ENCODE measurements around the gene GRIK4.

DNA sequence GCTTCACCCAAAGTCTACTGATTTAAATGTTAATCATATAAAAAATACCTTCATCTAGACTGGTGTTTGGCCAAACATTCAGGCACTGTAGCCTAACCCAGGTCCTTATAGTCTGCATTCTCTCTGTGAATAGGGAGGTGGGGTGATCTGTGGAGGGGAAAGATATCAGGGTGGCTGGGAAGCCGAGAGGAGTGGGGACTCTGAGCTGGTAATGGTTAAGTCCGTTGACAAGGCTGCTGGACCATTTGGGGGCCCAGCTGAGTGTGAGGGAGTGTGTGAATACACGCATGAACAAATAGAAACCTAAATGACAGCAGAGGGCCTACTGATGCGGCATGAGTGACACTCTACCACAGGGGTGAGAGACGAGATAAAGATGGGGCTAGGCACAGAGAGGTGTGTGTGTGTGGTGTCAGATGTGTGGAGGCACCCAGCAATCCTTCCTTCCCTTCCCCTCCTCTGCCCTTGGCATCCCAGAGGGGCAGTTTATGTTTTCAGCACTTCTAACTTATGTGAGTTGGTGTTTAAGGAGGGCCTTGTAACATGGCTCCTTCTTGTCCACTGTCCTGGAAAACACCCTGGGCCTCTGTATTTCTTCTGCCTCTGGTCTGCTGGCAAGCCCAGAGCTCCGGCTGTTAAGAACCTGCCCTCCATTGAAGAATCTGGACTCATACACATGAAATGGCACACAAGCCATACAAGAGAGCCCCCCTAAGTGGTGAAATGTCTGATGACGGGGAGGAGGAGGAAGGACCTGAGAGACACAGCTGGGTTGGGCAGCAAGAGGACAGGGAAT lies 263.2 kb downstream of the GRIK4 start:
- TF ChIP-seq NFE2L2 (IDR thresholded peaks at IDR 0.05; ENCODE audit: low read depth, low read length) = no peak
- TF ChIP-seq, protein P1, sequence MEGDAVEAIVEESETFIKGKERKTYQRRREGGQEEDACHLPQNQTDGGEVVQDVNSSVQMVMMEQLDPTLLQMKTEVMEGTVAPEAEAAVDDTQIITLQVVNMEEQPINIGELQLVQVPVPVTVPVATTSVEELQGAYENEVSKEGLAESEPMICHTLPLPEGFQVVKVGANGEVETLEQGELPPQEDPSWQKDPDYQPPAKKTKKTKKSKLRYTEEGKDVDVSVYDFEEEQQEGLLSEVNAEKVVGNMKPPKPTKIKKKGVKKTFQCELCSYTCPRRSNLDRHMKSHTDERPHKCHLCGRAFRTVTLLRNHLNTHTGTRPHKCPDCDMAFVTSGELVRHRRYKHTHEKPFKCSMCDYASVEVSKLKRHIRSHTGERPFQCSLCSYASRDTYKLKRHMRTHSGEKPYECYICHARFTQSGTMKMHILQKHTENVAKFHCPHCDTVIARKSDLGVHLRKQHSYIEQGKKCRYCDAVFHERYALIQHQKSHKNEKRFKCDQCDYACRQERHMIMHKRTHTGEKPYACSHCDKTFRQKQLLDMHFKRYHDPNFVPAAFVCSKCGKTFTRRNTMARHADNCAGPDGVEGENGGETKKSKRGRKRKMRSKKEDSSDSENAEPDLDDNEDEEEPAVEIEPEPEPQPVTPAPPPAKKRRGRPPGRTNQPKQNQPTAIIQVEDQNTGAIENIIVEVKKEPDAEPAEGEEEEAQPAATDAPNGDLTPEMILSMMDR (conservative IDR thresholded peaks at IDR 0.05; ENCODE audit: low read depth, low read length) = no peak
